SH-SY5Y (cell line): ENCODE results near the gene GRB7.

Source experiments
- GATA2 ChIP-seq: IDR thresholded peaks from 2 replicates; pipeline ENCODE4 v1.6.1; 2011; ENCODE audit warnings: mild to moderate bottlenecking, low read depth, low read length
- GATA3 ChIP-seq: IDR thresholded peaks from 2 replicates; pipeline ENCODE4 v1.6.1; 2011; ENCODE audit warnings: low read depth, mild to moderate bottlenecking, low read length, moderate library complexity

The GRB7 gene

DNA sequence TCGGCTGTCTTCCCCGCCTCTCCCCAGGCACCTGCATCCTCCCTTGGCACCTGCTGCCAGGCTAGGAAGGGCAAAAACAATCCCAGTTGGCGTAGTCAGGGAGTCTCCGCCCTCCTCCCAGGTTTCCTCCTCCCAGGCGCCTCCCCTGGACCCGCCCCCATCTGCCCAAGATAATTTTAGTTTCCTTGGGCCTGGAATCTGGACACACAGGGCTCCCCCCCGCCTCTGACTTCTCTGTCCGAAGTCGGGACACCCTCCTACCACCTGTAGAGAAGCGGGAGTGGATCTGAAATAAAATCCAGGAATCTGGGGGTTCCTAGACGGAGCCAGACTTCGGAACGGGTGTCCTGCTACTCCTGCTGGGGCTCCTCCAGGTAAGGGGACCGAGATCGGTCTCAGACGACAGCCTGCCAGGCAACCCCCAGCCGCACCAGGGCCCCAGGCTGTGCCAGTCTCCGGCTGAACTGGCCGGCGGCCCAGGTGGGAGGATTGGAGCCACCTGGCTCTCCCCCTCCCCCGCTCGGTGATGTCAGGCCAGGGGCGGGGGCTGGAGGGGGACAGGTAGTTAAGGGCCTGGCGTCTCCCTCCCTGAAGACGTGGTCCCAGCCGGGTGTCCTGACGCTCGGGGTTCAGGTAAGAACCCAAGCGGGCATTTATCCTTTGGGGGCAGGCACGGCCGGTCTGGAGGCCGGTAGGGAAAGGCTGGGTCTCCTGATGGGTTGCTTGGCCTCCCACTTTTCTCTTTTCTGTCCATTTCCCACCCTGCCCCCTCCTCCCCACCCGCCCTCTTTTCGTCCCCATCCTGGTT is at the start of gene GRB7:
TSS of gene GRB7 (plus strand) at position 179 of the 808 bp plus-strand sequence. CDS start 4,364 bp downstream, outside the sequence.
- TF ChIP-seq GATA2 (no peak), GATA3 (no peak)

- TF ChIP-seq GATA3: no peak
- no peak for TF ChIP-seq GATA2
Measured at GRCh38 chr17:39688475-39688835, 49.3 kb upstream of the GRB7 start.

GRCh38 chr17:39688945-39689344 is 48.8 kb upstream of the GRB7 start:
- TF ChIP-seq GATA2 (no peak), GATA3 (no peak)

DNA sequence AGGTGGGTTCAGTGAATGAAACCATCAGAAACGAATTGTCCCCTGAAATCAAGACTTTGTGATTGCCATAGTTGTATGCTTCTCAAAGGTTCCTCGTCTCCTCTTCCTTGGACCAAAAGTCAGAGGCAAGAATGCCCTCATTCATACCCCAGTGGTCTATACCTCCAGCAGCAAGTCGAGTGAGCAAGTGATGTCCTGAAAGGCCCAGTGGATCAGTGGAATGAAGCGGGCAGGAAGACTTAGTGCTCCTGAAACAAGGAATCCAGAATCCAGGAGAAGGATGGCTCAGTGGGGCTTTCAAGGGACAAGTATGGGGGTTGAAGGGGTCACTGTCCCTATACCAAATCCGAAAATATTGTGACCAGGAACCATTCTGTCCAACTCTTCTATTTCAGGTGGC is 43.1 kb upstream of the GRB7 start:
- no peak for TF ChIP-seq GATA3
- TF ChIP-seq GATA2: no peak

- TF ChIP-seq GATA2 (no peak), GATA3 (no peak)
Measured at GRCh38 chr17:39695089-39695474, 42.7 kb upstream of the GRB7 start.

GRCh38 chr17:39696731-39697130 is 41.0 kb upstream of the GRB7 start:
- TF ChIP-seq GATA2: no peak
- TF ChIP-seq GATA3: no peak

DNA sequence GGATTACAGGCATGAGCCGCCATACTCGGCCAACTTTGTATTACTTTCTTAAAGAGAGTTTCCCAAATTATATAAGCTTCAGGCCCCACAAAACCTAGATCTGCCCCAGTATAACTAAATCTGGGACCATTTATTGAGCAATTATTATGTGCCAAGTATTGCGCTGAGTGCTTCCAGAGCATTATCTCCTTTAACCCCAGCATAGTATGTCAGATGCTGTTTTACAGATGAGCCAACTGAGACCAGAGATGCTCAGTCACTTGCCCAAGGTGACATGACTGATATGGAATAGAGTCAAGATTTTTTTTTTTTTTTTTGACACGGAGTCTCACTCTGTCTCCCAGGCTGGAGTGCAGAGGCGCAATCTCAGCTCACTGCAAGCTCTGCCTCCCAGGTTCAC is 39.8 kb upstream of the GRB7 start:
- TF ChIP-seq GATA3 (no peak), GATA2 (no peak)

GRCh38 chr17:39699818-39700147 is 38.0 kb upstream of the GRB7 start, which contains the start of gene ERBB2:
ERBB2 (plus strand) TSS chr17:39700064; CDS start chr17:39700239, 175 bp downstream.
- TF ChIP-seq GATA2: no peak
- no peak for TF ChIP-seq GATA3

DNA sequence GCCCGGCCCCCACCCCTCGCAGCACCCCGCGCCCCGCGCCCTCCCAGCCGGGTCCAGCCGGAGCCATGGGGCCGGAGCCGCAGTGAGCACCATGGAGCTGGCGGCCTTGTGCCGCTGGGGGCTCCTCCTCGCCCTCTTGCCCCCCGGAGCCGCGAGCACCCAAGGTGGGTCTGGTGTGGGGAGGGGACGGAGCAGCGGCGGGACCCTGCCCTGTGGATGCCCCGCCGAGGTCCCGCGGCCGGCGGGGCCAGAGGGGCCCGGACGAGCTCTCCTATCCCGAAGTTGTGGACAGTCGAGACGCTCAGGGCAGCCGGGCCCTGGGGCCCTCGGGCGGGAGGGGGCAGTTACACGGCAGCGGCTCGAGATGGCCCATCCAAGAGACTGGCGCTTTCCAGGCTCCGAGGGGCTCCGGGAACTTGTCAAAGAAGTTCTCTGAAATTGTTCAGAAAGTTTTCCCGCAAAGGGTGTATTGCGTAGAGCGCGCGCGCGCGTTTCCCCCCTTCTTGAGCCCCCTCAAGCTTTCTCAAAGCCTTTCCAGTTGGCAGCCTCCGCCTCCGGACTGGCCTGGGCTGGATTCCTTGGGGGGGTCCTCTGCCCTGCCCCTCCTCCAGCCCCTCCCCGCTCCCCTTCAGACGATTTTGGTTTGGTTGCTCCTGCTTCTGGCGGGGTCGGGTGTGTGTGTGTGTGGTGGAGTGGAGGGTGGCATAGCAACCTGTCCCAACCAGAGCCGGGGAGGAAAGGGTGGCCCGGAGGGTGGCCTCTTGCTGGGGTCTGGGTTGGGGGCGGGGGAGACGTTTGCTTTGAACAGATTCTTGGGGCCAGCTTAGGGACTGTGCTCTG is 37.4 kb upstream of the GRB7 start:
- TF ChIP-seq GATA3: no peak

- TF ChIP-seq GATA3: no peak
- TF ChIP-seq GATA2: no peak
Measured at GRCh38 chr17:39701012-39701783, 36.5 kb upstream of the GRB7 start.

- no peak for TF ChIP-seq GATA3
- TF ChIP-seq GATA2: no peak
Measured at GRCh38 chr17:39701784-39702422, 35.8 kb upstream of the GRB7 start.

- TF ChIP-seq GATA2 (no peak), GATA3 (no peak)
Measured at GRCh38 chr17:39702901-39703893, 34.5 kb upstream of the GRB7 start.

GRCh38 chr17:39703913-39704312 is 33.8 kb upstream of the GRB7 start:
- TF ChIP-seq GATA2: no peak
- no peak for TF ChIP-seq GATA3
